HCT116 (cell line): ENCODE measurements around the gene AP3B1. TPM values are rescaled to one million over a fixed set of nuclear protein-coding genes. Genes with fewer than 3 reads are reported as not detected.

Experiments used
- ATAC-seq: fragments of 200-7000 bp; cut with Tn5 transposase; 2 replicates; pipeline ENCODE4 v1.9.1; 2020; ENCODE audit warnings: mild to moderate bottlenecking, moderate library complexity
- BruUV-seq: library from RNA; stranded (reverse); fragments of 400-500 nt; replicated peaks from 2 replicates; lab custom pipeline; 2021; lab: Mats Ljungman, UMichigan
- CTCF ChIA-PET: fragments of 300-600 bp; sonication (Branson Sonifier 250); formaldehyde crosslinking; loops from one replicate; lab custom pipeline; 2021; ENCODE audit warnings: antibody characterized with exemption; lab: Charles Lee
- POLR2A ChIA-PET: fragments of 300-600, 350-600 bp; sonication (Branson Sonifier 250); formaldehyde crosslinking; loops from one replicate; lab custom pipeline; 2021; ENCODE audit warnings: antibody characterized with exemption; lab: Charles Lee
- RAD21 ChIA-PET, 2 experiments: fragments of 300-600 bp; sonication (Branson Sonifier 250); formaldehyde crosslinking; loops; one replicate each; lab custom pipeline; 2023; ENCODE audit warnings: low total read pairs in 2 of 2; ENCODE audit not compliant: uncharacterized antibody in 2 of 2, unreplicated experiment in 2 of 2, low non-redundant PET in 1 of 2; lab: Charles Lee
- DNase-seq: peaks from one replicate; pipeline ENCODE4 v3.0.0-alpha.2; 2010; ENCODE audit warnings: low read depth, low spot score
- H2AFZ ChIP-seq: fragments of 200-600 bp; shearing (Covaris generic), sonication (generic); 2 replicates; pipeline ENCODE4 v1.6.1; 2017; ENCODE audit warnings: low read depth, mixed run types, mixed read lengths, antibody characterized with exemption, low read length; ENCODE audit not compliant: poor library complexity, severe bottlenecking
- H3K27ac ChIP-seq: 2 replicates; pipeline ENCODE4 v1.5.1; 2012; ENCODE audit warnings: low read depth, low read length
- H3K27me3 ChIP-seq: fragments of 200-600 bp; sonication (generic); 2 replicates; pipeline ENCODE4 v1.6.1; 2016; ENCODE audit warnings: mixed run types, low read length, mixed read lengths; ENCODE audit not compliant: insufficient read depth
- H3K36me3 ChIP-seq, 2 experiments: fragments of 200-500 bp in 1 of 2; fragments of 200-600 bp in 1 of 2; sonication (Bioruptor generic) in 1 of 2; sonication (generic) in 1 of 2; 2 replicates each; pipeline versions ENCODE4 v1.5.1 to v1.6.1; 2014 to 2016; ENCODE audit warnings: low read length in 2 of 2, inconsistent platforms in 1 of 2, mixed read lengths in 1 of 2, mixed run types in 1 of 2; ENCODE audit not compliant: insufficient read depth in 2 of 2, control insufficient read depth in 1 of 2
- H3K4me1 ChIP-seq, 2 experiments: fragments of 200-600 bp in 1 of 2; sonication (generic) in 1 of 2; 2 replicates each; pipeline versions ENCODE4 v1.5.1 to v1.6.1; 2012 to 2017; ENCODE audit warnings: low read length in 2 of 2, inconsistent platforms in 1 of 2, mild to moderate bottlenecking in 1 of 2, mixed read lengths in 1 of 2, mixed run types in 1 of 2, moderate library complexity in 1 of 2; ENCODE audit not compliant: insufficient read depth in 2 of 2, control insufficient read depth in 1 of 2
- H3K4me2 ChIP-seq: fragments of 200-600 bp; sonication (generic); 2 replicates; pipeline ENCODE4 v1.6.1; 2017; ENCODE audit warnings: mixed run types, low read length, mixed read lengths
- H3K4me3 ChIP-seq, 2 experiments: fragments of 200-600 bp in 1 of 2; sonication (generic) in 1 of 2; replicated peaks in 1 of 2; 2 replicates each; pipeline ENCODE4 v1.5.1; 2011 to 2016; ENCODE audit warnings: low read length in 2 of 2, control low read depth in 1 of 2, low read depth in 1 of 2, mild to moderate bottlenecking in 1 of 2, mixed read lengths in 1 of 2, mixed run types in 1 of 2
- H3K79me2 ChIP-seq: fragments of 200-600 bp; sonication (generic); 2 replicates; pipeline ENCODE4 v1.6.1; 2017; ENCODE audit warnings: mild to moderate bottlenecking, mixed run types, low read length, moderate library complexity, mixed read lengths; ENCODE audit not compliant: insufficient read depth
- H3K9ac ChIP-seq: fragments of 200-600 bp; sonication (generic); 2 replicates; pipeline ENCODE4 v1.6.1; 2016; ENCODE audit warnings: low read length, mixed read lengths
- H3K9me2 ChIP-seq: fragments of 200-600 bp; sonication (generic), shearing (Covaris generic); 2 replicates; pipeline ENCODE4 v1.6.1; 2017; ENCODE audit warnings: mixed run types, mild to moderate bottlenecking, moderate library complexity; ENCODE audit not compliant: insufficient read depth
- H3K9me3 ChIP-seq, 2 experiments: fragments of 200-500 bp in 1 of 2; fragments of 200-600 bp in 1 of 2; sonication (Bioruptor generic) in 1 of 2; sonication (generic) in 1 of 2; 2 replicates each; pipeline ENCODE4 v1.6.1; 2014 to 2017; ENCODE audit warnings: low read length in 2 of 2, mixed read lengths in 2 of 2, inconsistent platforms in 1 of 2, low read depth in 1 of 2, mild to moderate bottlenecking in 1 of 2, mixed run types in 1 of 2, moderate library complexity in 1 of 2; ENCODE audit not compliant: control insufficient read depth in 1 of 2, insufficient read depth in 1 of 2
- H4K20me1 ChIP-seq: fragments of 200-600 bp; sonication (generic), shearing (Covaris generic); 2 replicates; pipeline ENCODE4 v1.6.1; 2017; ENCODE audit warnings: mixed run types, mild to moderate bottlenecking, moderate library complexity; ENCODE audit not compliant: insufficient read depth
- CBX3 ChIP-seq: IDR thresholded peaks from 2 replicates; pipeline ENCODE4 v1.6.1; 2012; ENCODE audit warnings: low read depth
- EZH2 ChIP-seq: fragments of 200-600 bp; sonication (generic); IDR thresholded peaks from 2 replicates; pipeline ENCODE4 v1.6.1; 2017; ENCODE audit warnings: antibody characterized with exemption, mixed run types
- FOSL1 ChIP-seq: IDR thresholded peaks from 2 replicates; pipeline ENCODE4 v1.6.1; 2012; ENCODE audit warnings: low read depth
- JUND ChIP-seq: IDR thresholded peaks from 2 replicates; pipeline ENCODE4 v1.6.1; 2012
- POLR2A ChIP-seq: IDR thresholded peaks from 2 replicates; pipeline ENCODE4 v1.7.0; 2011; ENCODE audit warnings: borderline replicate concordance; ENCODE audit not compliant: insufficient read depth, insufficient read length; ENCODE audit errors: extremely low read depth
- SRF ChIP-seq: IDR thresholded peaks from 2 replicates; pipeline ENCODE4 v1.6.1; 2012; ENCODE audit warnings: low read depth
- TCF7L2 ChIP-seq: IDR thresholded peaks from 2 replicates; pipeline ENCODE4 v1.7.0; 2011; ENCODE audit warnings: borderline replicate concordance, inconsistent platforms; ENCODE audit not compliant: insufficient read depth, insufficient read length; ENCODE audit errors: extremely low read depth
- YY1 ChIP-seq: IDR thresholded peaks from 2 replicates; pipeline ENCODE4 v1.6.1; 2011; ENCODE audit warnings: low read length, low read depth, moderate library complexity, mild to moderate bottlenecking; ENCODE audit not compliant: insufficient replicate concordance; ENCODE audit errors: extremely low read depth
- intact Hi-C: fragments of 100-400 bp; cut with micrococcal nuclease; formaldehyde crosslinking; loops from 2 replicates; pipeline ENCODE4 v1.10.0; 2022
- total RNA-seq: library from RNA; stranded (reverse); gene quantifications from one replicate; pipeline ENCODE4 v1.2.1, GENCODE V29; 2021; ENCODE audit not compliant: unreplicated experiment
- TF ChIP-seq, protein P1 (sequence below): IDR thresholded peaks from 2 replicates; pipeline ENCODE4 v1.6.1; 2012; ENCODE audit warnings: low read depth
- TF ChIP-seq, protein P2 (sequence below): IDR thresholded peaks from 2 replicates; pipeline ENCODE4 v1.6.1; 2012
- TF ChIP-seq, protein P3 (sequence below): IDR thresholded peaks from 2 replicates; pipeline ENCODE4 v1.6.1; 2011; ENCODE audit warnings: mild to moderate bottlenecking, low read length, moderate library complexity; ENCODE audit not compliant: insufficient replicate concordance; ENCODE audit errors: extremely low read depth

The AP3B1 gene
- total RNA-seq, 1 experiment from 2014 or later: 54.5 TPM

GRCh38 chr5:78056053-78056452 is 238.4 kb downstream of the AP3B1 start:
- RAD21 ChIA-PET: no interaction called here
- no peak for DNase-seq
- Histone ChIP-seq H3K79me2 (no peaks in the 10 kb centered on the region), H3K4me1 (no peaks in the 10 kb centered on the region), H2AFZ (no peak overlapping the region), H3K36me3 (no peaks in the 10 kb centered on the region), H3K27ac (no peak overlapping the region), H3K4me3 (no peak overlapping the region), H3K9ac (no peak overlapping the region), H3K9me3 (no peaks in the 10 kb centered on the region), H3K9me2 (no peaks in the 10 kb centered on the region; the same call in 1 of the 2 replicates), H3K27me3 (no peaks in the 10 kb centered on the region), H3K4me2 (no peak overlapping the region), H4K20me1 (no peaks in the 10 kb centered on the region)
- TF ChIP-seq SRF: no peak
- TF ChIP-seq, protein P1, sequence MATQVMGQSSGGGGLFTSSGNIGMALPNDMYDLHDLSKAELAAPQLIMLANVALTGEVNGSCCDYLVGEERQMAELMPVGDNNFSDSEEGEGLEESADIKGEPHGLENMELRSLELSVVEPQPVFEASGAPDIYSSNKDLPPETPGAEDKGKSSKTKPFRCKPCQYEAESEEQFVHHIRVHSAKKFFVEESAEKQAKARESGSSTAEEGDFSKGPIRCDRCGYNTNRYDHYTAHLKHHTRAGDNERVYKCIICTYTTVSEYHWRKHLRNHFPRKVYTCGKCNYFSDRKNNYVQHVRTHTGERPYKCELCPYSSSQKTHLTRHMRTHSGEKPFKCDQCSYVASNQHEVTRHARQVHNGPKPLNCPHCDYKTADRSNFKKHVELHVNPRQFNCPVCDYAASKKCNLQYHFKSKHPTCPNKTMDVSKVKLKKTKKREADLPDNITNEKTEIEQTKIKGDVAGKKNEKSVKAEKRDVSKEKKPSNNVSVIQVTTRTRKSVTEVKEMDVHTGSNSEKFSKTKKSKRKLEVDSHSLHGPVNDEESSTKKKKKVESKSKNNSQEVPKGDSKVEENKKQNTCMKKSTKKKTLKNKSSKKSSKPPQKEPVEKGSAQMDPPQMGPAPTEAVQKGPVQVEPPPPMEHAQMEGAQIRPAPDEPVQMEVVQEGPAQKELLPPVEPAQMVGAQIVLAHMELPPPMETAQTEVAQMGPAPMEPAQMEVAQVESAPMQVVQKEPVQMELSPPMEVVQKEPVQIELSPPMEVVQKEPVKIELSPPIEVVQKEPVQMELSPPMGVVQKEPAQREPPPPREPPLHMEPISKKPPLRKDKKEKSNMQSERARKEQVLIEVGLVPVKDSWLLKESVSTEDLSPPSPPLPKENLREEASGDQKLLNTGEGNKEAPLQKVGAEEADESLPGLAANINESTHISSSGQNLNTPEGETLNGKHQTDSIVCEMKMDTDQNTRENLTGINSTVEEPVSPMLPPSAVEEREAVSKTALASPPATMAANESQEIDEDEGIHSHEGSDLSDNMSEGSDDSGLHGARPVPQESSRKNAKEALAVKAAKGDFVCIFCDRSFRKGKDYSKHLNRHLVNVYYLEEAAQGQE: no peak
- TF ChIP-seq FOSL1: no peak
- no peak for TF ChIP-seq TCF7L2
- TF ChIP-seq, protein P2, sequence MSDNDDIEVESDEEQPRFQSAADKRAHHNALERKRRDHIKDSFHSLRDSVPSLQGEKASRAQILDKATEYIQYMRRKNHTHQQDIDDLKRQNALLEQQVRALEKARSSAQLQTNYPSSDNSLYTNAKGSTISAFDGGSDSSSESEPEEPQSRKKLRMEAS: no peak
- no peak for TF ChIP-seq YY1
- no peak for TF ChIP-seq JUND
- TF ChIP-seq EZH2: no peak
- no peak for TF ChIP-seq POLR2A
- TF ChIP-seq, protein P3, sequence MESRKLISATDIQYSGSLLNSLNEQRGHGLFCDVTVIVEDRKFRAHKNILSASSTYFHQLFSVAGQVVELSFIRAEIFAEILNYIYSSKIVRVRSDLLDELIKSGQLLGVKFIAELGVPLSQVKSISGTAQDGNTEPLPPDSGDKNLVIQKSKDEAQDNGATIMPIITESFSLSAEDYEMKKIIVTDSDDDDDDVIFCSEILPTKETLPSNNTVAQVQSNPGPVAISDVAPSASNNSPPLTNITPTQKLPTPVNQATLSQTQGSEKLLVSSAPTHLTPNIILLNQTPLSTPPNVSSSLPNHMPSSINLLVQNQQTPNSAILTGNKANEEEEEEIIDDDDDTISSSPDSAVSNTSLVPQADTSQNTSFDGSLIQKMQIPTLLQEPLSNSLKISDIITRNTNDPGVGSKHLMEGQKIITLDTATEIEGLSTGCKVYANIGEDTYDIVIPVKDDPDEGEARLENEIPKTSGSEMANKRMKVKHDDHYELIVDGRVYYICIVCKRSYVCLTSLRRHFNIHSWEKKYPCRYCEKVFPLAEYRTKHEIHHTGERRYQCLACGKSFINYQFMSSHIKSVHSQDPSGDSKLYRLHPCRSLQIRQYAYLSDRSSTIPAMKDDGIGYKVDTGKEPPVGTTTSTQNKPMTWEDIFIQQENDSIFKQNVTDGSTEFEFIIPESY: no peak
- TF ChIP-seq CBX3: no peak
- ATAC-seq: no peak
- no TSS peak for BruUV-seq
- POLR2A ChIA-PET: no interaction called here
- intact Hi-C loops: no loop called here
- CTCF ChIA-PET: no interaction called here
